NCI-H2171 (cell line): ENCODE results near the gene IMP4.

Experiments
- DNase-seq: peaks from one replicate; lab custom pipeline; 2025; lab: John Stamatoyannopoulos, UW

The IMP4 gene

GRCh38 chr2:130357864-130358263, 15.2 kb downstream of the IMP4 start:
- no peak for DNase-seq

- no peak for DNase-seq
Measured at GRCh38 chr2:130358420-130359350, 16.0 kb downstream of the IMP4 start.

- DNase-seq: no peak
Measured at GRCh38 chr2:130359466-130359865, 16.8 kb downstream of the IMP4 start.

- DNase-seq: no peak
Measured at GRCh38 chr2:130363479-130363878, 20.8 kb downstream of the IMP4 start.

- DNase-seq: no peak
Measured at GRCh38 chr2:130365075-130365474, 22.4 kb downstream of the IMP4 start.

- no peak for DNase-seq
Measured at GRCh38 chr2:130365963-130366362, 23.3 kb downstream of the IMP4 start.

- DNase-seq: no peak
Measured at GRCh38 chr2:130366720-130367119, 24.0 kb downstream of the IMP4 start.

- no peak for DNase-seq
Measured at GRCh38 chr2:130368786-130369185, 26.1 kb downstream of the IMP4 start.

GRCh38 chr2:130369311-130369964, 26.7 kb downstream of the IMP4 start:
- no peak for DNase-seq

- DNase-seq: no peak
Measured at GRCh38 chr2:130369965-130370341, 27.3 kb downstream of the IMP4 start.

- DNase-seq: no peak
Measured at GRCh38 chr2:130370490-130370889, 27.8 kb downstream of the IMP4 start.

GRCh38 chr2:130371723-130372054, 29.0 kb downstream of the IMP4 start:
- no peak for DNase-seq

- peak; percentile 63 for DNase-seq
Measured at GRCh38 chr2:130372055-130372832, 29.5 kb downstream of the IMP4 start.

- no peak for DNase-seq
Measured at GRCh38 chr2:130372833-130373807, 30.4 kb downstream of the IMP4 start.

- no peak for DNase-seq
Measured at GRCh38 chr2:130373808-130374365, 31.2 kb downstream of the IMP4 start.

GRCh38 chr2:130374587-130375290, 32.0 kb downstream of the IMP4 start:
- DNase-seq: no peak

GRCh38 chr2:130375291-130376266, 32.9 kb downstream of the IMP4 start:
- DNase-seq: no peak

GRCh38 chr2:130376433-130377293, 34.0 kb downstream of the IMP4 start:
- DNase-seq: no peak
